ENCODE data around the gene KRT7. TPM values are rescaled to one million over a fixed set of nuclear protein-coding genes. Genes with fewer than 3 reads are reported as not detected.

The KRT7 gene
- total RNA-seq, 2 experiments from 2014 or later: not detected

DNA sequence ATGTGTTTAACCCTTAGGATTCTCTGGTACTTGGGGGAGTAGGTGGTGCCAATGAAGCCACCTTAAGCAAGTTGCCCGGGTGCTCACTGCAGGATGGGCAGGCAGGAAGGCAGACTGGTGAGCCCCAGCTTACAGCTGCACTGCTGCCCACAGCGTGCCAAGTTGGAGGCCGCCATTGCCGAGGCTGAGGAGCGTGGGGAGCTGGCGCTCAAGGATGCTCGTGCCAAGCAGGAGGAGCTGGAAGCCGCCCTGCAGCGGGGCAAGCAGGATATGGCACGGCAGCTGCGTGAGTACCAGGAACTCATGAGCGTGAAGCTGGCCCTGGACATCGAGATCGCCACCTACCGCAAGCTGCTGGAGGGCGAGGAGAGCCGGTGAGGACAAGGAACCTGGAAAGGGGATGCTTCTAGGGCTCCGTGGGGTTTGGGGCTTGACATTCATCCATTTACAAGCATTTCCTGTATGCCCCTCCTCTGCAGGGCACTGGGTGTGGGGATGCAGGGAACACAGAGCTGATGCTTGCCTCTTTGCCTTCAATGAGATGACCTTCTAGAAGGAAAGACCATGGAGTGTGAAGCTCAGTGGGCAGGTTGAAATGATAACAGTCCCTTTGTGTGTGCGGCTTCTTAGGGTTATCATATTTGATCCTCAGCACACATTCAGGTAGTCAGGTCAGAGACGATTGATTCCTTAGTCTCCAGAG is 12.4 kb downstream of the KRT7 start:
- no peak overlapping the region for H3K27ac ChIP-seq (ENCODE audit: low read depth, low read length, poor library complexity, severe bottlenecking)
- intact Hi-C loops (cut with micrococcal nuclease; ENCODE audit: unreplicated experiment): no loop called here
- ChIA-PET POLR2A (interaction anchor here (0.5 to 0.6 kb wide), 2 partner anchors 1319 to 1691 kb away, joined by 3 read pairs; no protein-coding TSS in a partner anchor), CTCF (ENCODE audit: unreplicated experiment) (no interaction called here)
- no peaks in the 10 kb centered on the region for H3K79me2 ChIP-seq (ENCODE audit: insufficient read depth, low read depth, low read length)
- no peaks in the 10 kb centered on the region for H3K9me2 ChIP-seq (ENCODE audit: insufficient read depth, low read length)
- H3K9me3 ChIP-seq (ENCODE audit: low read length): no peaks in the 10 kb centered on the region
- H3K4me1 ChIP-seq (ENCODE audit: insufficient read depth, low read length, poor library complexity, severe bottlenecking): no peaks in the 10 kb centered on the region
- no peak overlapping the region for H3K4me2 ChIP-seq (ENCODE audit: low read length)
- H3K36me3 ChIP-seq (ENCODE audit: insufficient read depth, low read length): no peaks in the 10 kb centered on the region
- no TSS peak for BruUV-seq (replicated peaks)
- no peak for DNase-seq (ENCODE audit: low spot score)
- H2AFZ ChIP-seq (ENCODE audit: low read length): no peak overlapping the region
- no peak overlapping the region for H3K4me3 ChIP-seq (ENCODE audit: low read depth, low read length, poor library complexity, severe bottlenecking)
- TF ChIP-seq, protein P1, sequence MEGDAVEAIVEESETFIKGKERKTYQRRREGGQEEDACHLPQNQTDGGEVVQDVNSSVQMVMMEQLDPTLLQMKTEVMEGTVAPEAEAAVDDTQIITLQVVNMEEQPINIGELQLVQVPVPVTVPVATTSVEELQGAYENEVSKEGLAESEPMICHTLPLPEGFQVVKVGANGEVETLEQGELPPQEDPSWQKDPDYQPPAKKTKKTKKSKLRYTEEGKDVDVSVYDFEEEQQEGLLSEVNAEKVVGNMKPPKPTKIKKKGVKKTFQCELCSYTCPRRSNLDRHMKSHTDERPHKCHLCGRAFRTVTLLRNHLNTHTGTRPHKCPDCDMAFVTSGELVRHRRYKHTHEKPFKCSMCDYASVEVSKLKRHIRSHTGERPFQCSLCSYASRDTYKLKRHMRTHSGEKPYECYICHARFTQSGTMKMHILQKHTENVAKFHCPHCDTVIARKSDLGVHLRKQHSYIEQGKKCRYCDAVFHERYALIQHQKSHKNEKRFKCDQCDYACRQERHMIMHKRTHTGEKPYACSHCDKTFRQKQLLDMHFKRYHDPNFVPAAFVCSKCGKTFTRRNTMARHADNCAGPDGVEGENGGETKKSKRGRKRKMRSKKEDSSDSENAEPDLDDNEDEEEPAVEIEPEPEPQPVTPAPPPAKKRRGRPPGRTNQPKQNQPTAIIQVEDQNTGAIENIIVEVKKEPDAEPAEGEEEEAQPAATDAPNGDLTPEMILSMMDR (conservative IDR thresholded peaks at IDR 0.05; ENCODE audit: low read length): no peak
- no peak for TF ChIP-seq EZH2phosphoT487 (IDR thresholded peaks at IDR 0.05; ENCODE audit: borderline replicate concordance, low read depth, low read length)
- no peaks in the 10 kb centered on the region; the same call in 1 of the 2 replicates for H4K20me1 ChIP-seq (ENCODE audit: insufficient read depth, low read length)

DNA sequence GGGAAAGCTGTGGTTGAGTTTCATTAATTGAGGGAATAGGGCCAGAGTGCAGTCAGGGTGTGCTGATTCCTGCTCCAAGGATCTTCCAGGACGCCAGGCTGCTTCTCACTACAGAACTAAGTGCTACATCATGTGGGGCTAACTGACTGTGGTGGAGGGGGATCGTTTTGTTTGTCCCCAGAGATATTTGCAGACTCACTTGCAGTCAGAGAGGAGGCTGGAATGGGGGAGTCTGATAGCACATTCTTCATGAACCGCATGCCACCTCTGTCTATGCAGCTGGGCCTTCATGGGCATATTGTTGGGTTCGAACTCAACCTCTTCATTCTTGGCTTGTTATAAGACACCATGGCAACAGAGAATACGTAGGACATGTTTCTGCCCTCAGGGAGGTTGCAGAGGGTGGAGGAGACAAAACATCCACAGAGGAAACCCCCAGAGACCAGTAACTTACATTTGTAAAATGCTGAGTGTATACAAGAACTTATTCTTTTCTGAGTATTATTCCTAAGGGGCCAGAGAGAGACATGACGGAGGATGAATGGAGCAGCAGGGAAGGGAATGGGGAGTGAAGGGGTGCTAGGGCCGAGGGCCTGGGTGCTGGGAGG is 13.0 kb downstream of the KRT7 start:
- Histone ChIP-seq H3K9me3 (ENCODE audit: low read length) (no peaks in the 10 kb centered on the region), H3K4me1 (ENCODE audit: insufficient read depth, low read length, poor library complexity, severe bottlenecking) (no peaks in the 10 kb centered on the region), H3K9me2 (ENCODE audit: insufficient read depth, low read length) (no peaks in the 10 kb centered on the region), H2AFZ (ENCODE audit: low read length) (no peak overlapping the region), H3K27ac (ENCODE audit: low read depth, low read length, poor library complexity, severe bottlenecking) (no peak overlapping the region), H3K79me2 (ENCODE audit: insufficient read depth, low read depth, low read length) (no peaks in the 10 kb centered on the region), H3K4me2 (ENCODE audit: low read length) (no peak overlapping the region), H3K36me3 (ENCODE audit: insufficient read depth, low read length) (no peaks in the 10 kb centered on the region), H4K20me1 (ENCODE audit: insufficient read depth, low read length) (no peaks in the 10 kb centered on the region; the same call in 1 of the 2 replicates), H3K4me3 (ENCODE audit: low read depth, low read length, poor library complexity, severe bottlenecking) (no peak overlapping the region)
- ChIA-PET POLR2A (interaction anchor here (0.5 to 0.6 kb wide), 2 partner anchors 1320 to 1692 kb away, joined by 3 read pairs; no protein-coding TSS in a partner anchor), CTCF (ENCODE audit: unreplicated experiment) (no interaction called here)
- intact Hi-C loops (cut with micrococcal nuclease; ENCODE audit: unreplicated experiment): no loop called here
- no TSS peak for BruUV-seq (replicated peaks)
- TF ChIP-seq, protein P1 (conservative IDR thresholded peaks at IDR 0.05; ENCODE audit: low read length): no peak
- no peak for TF ChIP-seq EZH2phosphoT487 (IDR thresholded peaks at IDR 0.05; ENCODE audit: borderline replicate concordance, low read depth, low read length)
- DNase-seq (ENCODE audit: low spot score): no peak
